Adrenal gland (tissue), 5 donors: ENCODE measurements around the gene KCNJ16.

Experiments used
- POLR2A ChIP-seq, 2 donors: fragments of 450-650 bp; IDR thresholded peaks; one replicate each; pipeline ENCODE4 v1.6.1; 2017; ENCODE audit warnings: antibody characterized with exemption in 2 of 2, mild to moderate bottlenecking in 2 of 2, moderate library complexity in 1 of 2
- TF ChIP-seq, protein P1 (sequence below), 6 experiments: fragments of 450-650 bp in 4 of 6; fragments of 200-600 bp in 2 of 6; sonication (generic) in 1 of 6; IDR thresholded peaks; 1 replicate in 5 of 6; 2 replicates in 1 of 6; pipeline versions ENCODE4 v1.5.1 to v1.8.0; 2016 to 2021; ENCODE audit warnings: antibody characterized with exemption in 6 of 6, mild to moderate bottlenecking in 2 of 6, moderate library complexity in 1 of 6
- donor health status: DM: no; HTN: no; CAD: no.

DNA sequence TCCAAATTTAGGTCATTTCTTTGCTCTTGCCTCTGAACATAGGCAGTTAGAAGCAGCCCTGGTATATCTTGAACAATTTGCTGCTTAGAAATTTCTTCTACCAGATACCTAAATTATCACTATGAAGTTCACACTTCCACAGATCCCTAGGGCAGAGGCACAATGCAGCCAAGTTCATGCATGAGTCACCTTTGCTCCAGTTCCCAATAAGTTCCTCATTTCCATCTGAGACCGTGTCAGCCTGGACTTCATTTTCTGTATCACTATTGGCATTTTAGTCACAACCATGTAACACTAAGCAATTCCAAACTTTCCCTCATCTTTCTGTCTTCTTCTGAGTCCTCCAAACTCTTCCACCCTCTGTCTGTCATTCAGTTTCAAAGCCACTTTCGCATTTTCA is 45.0 kb downstream of the KCNJ16 start:
- TF ChIP-seq, protein P1, sequence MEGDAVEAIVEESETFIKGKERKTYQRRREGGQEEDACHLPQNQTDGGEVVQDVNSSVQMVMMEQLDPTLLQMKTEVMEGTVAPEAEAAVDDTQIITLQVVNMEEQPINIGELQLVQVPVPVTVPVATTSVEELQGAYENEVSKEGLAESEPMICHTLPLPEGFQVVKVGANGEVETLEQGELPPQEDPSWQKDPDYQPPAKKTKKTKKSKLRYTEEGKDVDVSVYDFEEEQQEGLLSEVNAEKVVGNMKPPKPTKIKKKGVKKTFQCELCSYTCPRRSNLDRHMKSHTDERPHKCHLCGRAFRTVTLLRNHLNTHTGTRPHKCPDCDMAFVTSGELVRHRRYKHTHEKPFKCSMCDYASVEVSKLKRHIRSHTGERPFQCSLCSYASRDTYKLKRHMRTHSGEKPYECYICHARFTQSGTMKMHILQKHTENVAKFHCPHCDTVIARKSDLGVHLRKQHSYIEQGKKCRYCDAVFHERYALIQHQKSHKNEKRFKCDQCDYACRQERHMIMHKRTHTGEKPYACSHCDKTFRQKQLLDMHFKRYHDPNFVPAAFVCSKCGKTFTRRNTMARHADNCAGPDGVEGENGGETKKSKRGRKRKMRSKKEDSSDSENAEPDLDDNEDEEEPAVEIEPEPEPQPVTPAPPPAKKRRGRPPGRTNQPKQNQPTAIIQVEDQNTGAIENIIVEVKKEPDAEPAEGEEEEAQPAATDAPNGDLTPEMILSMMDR (IDR thresholded peaks at IDR 0.05): no peak
- TF ChIP-seq POLR2A (IDR thresholded peaks at IDR 0.05): no peak
